Endothelial cell of umbilical vein (primary cell): ENCODE data around the gene NEK2. TPM values are rescaled to one million over a fixed set of nuclear protein-coding genes. Genes with fewer than 3 reads are reported as not detected.
"Not testable (repeated sequence)": the region's sequence is repeated elsewhere in the genome, so short reads cannot be mapped to it uniquely, and the experiment has no call there.

Experiments used
- BruUV-seq: library from RNA; stranded (reverse); fragments of 400-500 nt; replicated peaks from 2 replicates; lab custom pipeline; 2021; lab: Mats Ljungman, UMichigan
- CTCF ChIA-PET: fragments of 300-600, 350-600 bp; sonication (Branson Sonifier 250); formaldehyde crosslinking; loops from one replicate; lab custom pipeline; 2021; ENCODE audit warnings: antibody characterized with exemption, inconsistent platforms; lab: Charles Lee
- POLR2A ChIA-PET: fragments of 300-600, 350-600 bp; sonication (Branson Sonifier 250); formaldehyde crosslinking; loops from one replicate; lab custom pipeline; 2021; ENCODE audit warnings: antibody characterized with exemption, inconsistent platforms; lab: Charles Lee
- DNase-seq: peaks from one replicate; pipeline ENCODE4 v3.0.0-alpha.2; 2011; ENCODE audit warnings: low read depth, low spot score
- FAIRE-seq: peaks from 2 replicates; lab custom pipeline; 2011; peaks lifted over from hg19 to GRCh38; lab: Jason Lieb, UNC
- H2AFZ ChIP-seq: 2 replicates; pipeline ENCODE4 v1.6.0; 2012; ENCODE audit warnings: low read depth, low read length, control low read depth, inconsistent platforms
- H3K27ac ChIP-seq: 2 replicates; pipeline ENCODE4 v1.5.1; 2011; ENCODE audit warnings: low read depth, mild to moderate bottlenecking, control low read depth, low read length, moderate library complexity; ENCODE audit not compliant: insufficient read depth
- H3K27me3 ChIP-seq, 2 experiments: 2 replicates each; pipeline versions ENCODE4 v1.6.0 to v1.6.1; 2011; ENCODE audit warnings: low read length in 2 of 2, mixed read lengths in 1 of 2; ENCODE audit not compliant: control insufficient read depth in 2 of 2, insufficient read depth in 2 of 2
- H3K36me3 ChIP-seq, 2 experiments: 2 replicates in 1 of 2; 3 replicates in 1 of 2; pipeline ENCODE4 v1.5.1; 2011; ENCODE audit warnings: low read length in 2 of 2, mild to moderate bottlenecking in 1 of 2, moderate library complexity in 1 of 2; ENCODE audit not compliant: control insufficient read depth in 2 of 2, insufficient read depth in 2 of 2; ENCODE audit errors: extremely low read depth in 1 of 2
- H3K4me1 ChIP-seq: 3 replicates; pipeline ENCODE4 v1.5.1; 2011; ENCODE audit warnings: mild to moderate bottlenecking, low read length; ENCODE audit not compliant: control insufficient read depth, insufficient read depth; ENCODE audit errors: extremely low read depth
- H3K4me2 ChIP-seq: 2 replicates; pipeline ENCODE4 v1.6.1; 2011; ENCODE audit warnings: low read length, control low read depth, mixed read lengths; ENCODE audit not compliant: insufficient read depth
- H3K4me3 ChIP-seq, 3 experiments: fragments of 200-600 bp in 1 of 3; sonication (generic), shearing (Covaris generic) in 1 of 3; replicated peaks in 1 of 3; 2 replicates each; pipeline ENCODE4 v1.5.1; 2011 to 2016; ENCODE audit warnings: control low read depth in 3 of 3, low read length in 3 of 3, mild to moderate bottlenecking in 2 of 3, inconsistent platforms in 1 of 3, low read depth in 1 of 3, moderate library complexity in 1 of 3; ENCODE audit not compliant: insufficient read depth in 1 of 3
- H3K79me2 ChIP-seq: 2 replicates; pipeline ENCODE4 v1.6.0; 2012; ENCODE audit warnings: low read length, inconsistent platforms; ENCODE audit not compliant: control insufficient read depth, insufficient read depth
- H3K9ac ChIP-seq: replicated peaks from 2 replicates; pipeline ENCODE3; 2011; ENCODE audit warnings: low read length, control low read depth; ENCODE audit not compliant: insufficient read depth; ENCODE audit errors: extremely low read depth
- H3K9me1 ChIP-seq: replicated peaks from 3 replicates; pipeline ENCODE4 v1.6.0; 2011; ENCODE audit warnings: mild to moderate bottlenecking, low read length; ENCODE audit not compliant: control insufficient read depth, insufficient read depth; ENCODE audit errors: extremely low read depth
- H3K9me3 ChIP-seq: replicated peaks from 2 replicates; pipeline ENCODE4 v1.5.1; 2012; ENCODE audit warnings: low read length, inconsistent platforms; ENCODE audit not compliant: control insufficient read depth, insufficient read depth
- H4K20me1 ChIP-seq: replicated peaks from 2 replicates; pipeline ENCODE3; 2011; ENCODE audit warnings: mild to moderate bottlenecking, low read length; ENCODE audit not compliant: control insufficient read depth, insufficient read depth; ENCODE audit errors: extremely low read depth
- dilution Hi-C: fragments of 300-500 bp; cut with MboI; formaldehyde crosslinking; loops from one replicate; pipeline ENCODE4 v1.15.0; 2019; ENCODE audit warnings: low sequenced_read_pairs; ENCODE audit not compliant: extremely low pct_ligation_motif_present
- intact Hi-C: fragments of 100-400 bp; cut with micrococcal nuclease; formaldehyde crosslinking; loops from one replicate; pipeline ENCODE4 v1.10.0; 2022
- polyA plus RNA-seq, 4 experiments: library from polyadenylated mRNA; depleted of rRNA in 3 of 4; stranded (reverse) in 3 of 4; unstranded in 1 of 4; fragments of >200 nt; gene quantifications; 2 replicates each; pipeline versions ENCODE4 v1.2.1 to v1.2.3, GENCODE V29; 2011 to 2012; ENCODE audit warnings: missing spikeins in 1 of 4
- total RNA-seq: library from RNA; stranded (reverse); gene quantifications from 2 replicates; pipeline ENCODE4 v1.2.3, GENCODE V29; 2021
- TF ChIP-seq, protein P1 (sequence below): IDR thresholded peaks from 2 replicates; pipeline ENCODE4 v1.6.1; 2011; ENCODE audit not compliant: insufficient read depth, insufficient read length

The NEK2 gene
- total and polyA plus RNA-seq, 2 donors (not counting 3 experiments of a cell fraction or from before 2014, with no cell fraction given) = 6.6 to 19.0 TPM

GRCh38 chr1:211722277-211723175, 47.1 kb upstream of the NEK2 start:
- FAIRE-seq (no peak), DNase-seq (no peak)
- Histone ChIP-seq H3K27ac (no peak overlapping the region), H3K27me3 (peaks cover 0 to 1% of the 10 kb centered on the region in 2 experiments), H3K9me3 (no peaks in the 10 kb centered on the region), H3K9me1 (no peaks in the 10 kb centered on the region), H3K4me3 (no peak overlapping the region), H3K9ac (no peak overlapping the region), H3K4me2 (no peak overlapping the region), H3K4me1 (no peaks in the 10 kb centered on the region), H2AFZ (no peak overlapping the region), H4K20me1 (no peaks in the 10 kb centered on the region), H3K36me3 (no peaks in the 10 kb centered on the region), H3K79me2 (no peaks in the 10 kb centered on the region)
- CTCF ChIA-PET = interaction anchor here (0.7 to 1.4 kb wide), 2 partner anchors 23 to 24 kb away, joined by 3 read pairs; no protein-coding TSS in a partner anchor
- TF ChIP-seq, protein P1, sequence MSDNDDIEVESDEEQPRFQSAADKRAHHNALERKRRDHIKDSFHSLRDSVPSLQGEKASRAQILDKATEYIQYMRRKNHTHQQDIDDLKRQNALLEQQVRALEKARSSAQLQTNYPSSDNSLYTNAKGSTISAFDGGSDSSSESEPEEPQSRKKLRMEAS = no peak
- POLR2A ChIA-PET = no interaction called here
- BruUV-seq = no TSS peak
- intact Hi-C loops (no loop called here), dilution Hi-C loops (no loop called here)

GRCh38 chr1:211716555-211716954, 41.1 kb upstream of the NEK2 start:
- FAIRE-seq, intact Hi-C loops, DNase-seq, POLR2A ChIA-PET, H3K9me3 ChIP-seq, H3K27ac ChIP-seq, H3K9me1 ChIP-seq, CTCF ChIA-PET, H3K4me3 ChIP-seq, H4K20me1 ChIP-seq, dilution Hi-C loops, H2AFZ ChIP-seq, H3K4me1 ChIP-seq, H3K79me2 ChIP-seq, H3K36me3 ChIP-seq, H3K9ac ChIP-seq, H3K4me2 ChIP-seq, BruUV-seq, H3K27me3 ChIP-seq: not testable (repeated sequence)
